Measurements from ENCODE around the gene GALNT18.

GALNT18 gene

GRCh38 chr11:11381471-11382105 lies 240.2 kb downstream of the GALNT18 start:
- no peak overlapping the region for H3K27ac ChIP-seq (ENCODE audit: low read depth, low read length)
- TF ChIP-seq EZH2phosphoT487 (conservative IDR thresholded peaks at IDR 0.05; ENCODE audit: low read length), result no peak
- TF ChIP-seq, protein P1, sequence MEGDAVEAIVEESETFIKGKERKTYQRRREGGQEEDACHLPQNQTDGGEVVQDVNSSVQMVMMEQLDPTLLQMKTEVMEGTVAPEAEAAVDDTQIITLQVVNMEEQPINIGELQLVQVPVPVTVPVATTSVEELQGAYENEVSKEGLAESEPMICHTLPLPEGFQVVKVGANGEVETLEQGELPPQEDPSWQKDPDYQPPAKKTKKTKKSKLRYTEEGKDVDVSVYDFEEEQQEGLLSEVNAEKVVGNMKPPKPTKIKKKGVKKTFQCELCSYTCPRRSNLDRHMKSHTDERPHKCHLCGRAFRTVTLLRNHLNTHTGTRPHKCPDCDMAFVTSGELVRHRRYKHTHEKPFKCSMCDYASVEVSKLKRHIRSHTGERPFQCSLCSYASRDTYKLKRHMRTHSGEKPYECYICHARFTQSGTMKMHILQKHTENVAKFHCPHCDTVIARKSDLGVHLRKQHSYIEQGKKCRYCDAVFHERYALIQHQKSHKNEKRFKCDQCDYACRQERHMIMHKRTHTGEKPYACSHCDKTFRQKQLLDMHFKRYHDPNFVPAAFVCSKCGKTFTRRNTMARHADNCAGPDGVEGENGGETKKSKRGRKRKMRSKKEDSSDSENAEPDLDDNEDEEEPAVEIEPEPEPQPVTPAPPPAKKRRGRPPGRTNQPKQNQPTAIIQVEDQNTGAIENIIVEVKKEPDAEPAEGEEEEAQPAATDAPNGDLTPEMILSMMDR (IDR thresholded peaks at IDR 0.05; ENCODE audit: insufficient read depth, low read length, poor library complexity, severe bottlenecking), result no peak
- H3K4me2 ChIP-seq (ENCODE audit: low read depth, low read length, poor library complexity, severe bottlenecking), result no peak overlapping the region

DNA sequence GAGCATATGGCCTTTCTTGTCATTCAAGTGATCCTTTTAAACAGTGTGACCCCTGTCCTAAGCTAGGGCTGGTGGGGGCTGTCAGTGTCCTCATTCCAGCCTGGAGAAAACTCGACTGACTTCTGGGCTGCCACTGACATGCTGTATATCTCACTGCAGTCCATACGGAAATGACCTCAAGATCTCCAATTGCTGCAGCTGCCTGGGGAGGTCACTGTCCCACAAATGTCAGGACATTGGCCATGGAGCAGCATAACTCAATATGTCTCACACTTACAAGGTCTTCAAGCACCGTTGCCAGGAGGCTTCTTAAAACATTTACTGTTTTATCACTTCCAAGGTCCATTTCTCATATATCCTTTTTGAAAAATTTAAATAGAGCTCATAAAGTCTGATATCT lies 240.9 kb downstream of the GALNT18 start:
- TF ChIP-seq EZH2phosphoT487 (conservative IDR thresholded peaks at IDR 0.05; ENCODE audit: low read length), result no peak
- TF ChIP-seq, protein P1 (IDR thresholded peaks at IDR 0.05; ENCODE audit: insufficient read depth, low read length, poor library complexity, severe bottlenecking), result no peak
- H3K9ac ChIP-seq (ENCODE audit: low read length), result no peak overlapping the region

More at GRCh38 chr11:11381471-11382105, 240.2 kb downstream of the GALNT18 start:
- no peak overlapping the region for H3K4me3 ChIP-seq (ENCODE audit: insufficient read depth, low read length, poor library complexity, severe bottlenecking)
- no peaks in the 10 kb centered on the region for H4K20me1 ChIP-seq (ENCODE audit: low read depth, low read length)
- no peaks in the 10 kb centered on the region for H3F3A ChIP-seq (ENCODE audit: insufficient read depth)
- no peaks in the 10 kb centered on the region for H3K27me3 ChIP-seq (ENCODE audit: low read length)
- no peak overlapping the region for H2AFZ ChIP-seq (ENCODE audit: low read depth, low read length, severe bottlenecking)
- H3K9ac ChIP-seq (ENCODE audit: low read length), result no peak overlapping the region
- no peaks in the 10 kb centered on the region for H3K9me3 ChIP-seq (ENCODE audit: insufficient read depth, low read length)
- H3K9me2 ChIP-seq (replicated peaks; ENCODE audit: insufficient read depth, low read length), result no peaks in the 10 kb centered on the region
- H3K79me2 ChIP-seq (ENCODE audit: insufficient read depth, low read length), result no peaks in the 10 kb centered on the region
- H3K36me3 ChIP-seq (ENCODE audit: low read length), result no peaks in the 10 kb centered on the region

DNA sequence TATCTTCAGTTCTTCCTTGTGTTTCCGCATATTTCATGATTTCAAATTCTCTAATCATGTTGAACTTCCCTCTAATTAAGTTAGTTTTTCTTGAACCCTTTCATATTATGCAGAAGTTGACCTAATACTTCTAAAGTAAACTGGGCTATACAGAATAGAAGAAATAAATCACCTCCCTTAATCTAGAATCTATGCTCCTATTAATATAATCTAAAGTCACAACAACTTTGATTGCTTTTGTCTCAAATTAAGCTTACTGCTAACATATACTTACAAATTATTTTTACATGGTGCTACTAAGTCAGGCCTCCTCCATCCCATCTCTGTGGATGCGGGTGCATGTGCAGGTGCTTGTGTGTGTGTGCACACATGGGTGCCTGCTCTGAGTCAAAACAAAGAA lies 241.5 kb downstream of the GALNT18 start:
- Histone ChIP-seq H3K9me2 (replicated peaks; ENCODE audit: insufficient read depth, low read length) (no peaks in the 10 kb centered on the region), H3K4me2 (ENCODE audit: low read depth, low read length, poor library complexity, severe bottlenecking) (no peak overlapping the region), H3K36me3 (ENCODE audit: low read length) (no peaks in the 10 kb centered on the region), H3K79me2 (ENCODE audit: insufficient read depth, low read length) (no peaks in the 10 kb centered on the region), H4K20me1 (ENCODE audit: low read depth, low read length) (no peaks in the 10 kb centered on the region), H3K9ac (ENCODE audit: low read length) (no peak overlapping the region), H2AFZ (ENCODE audit: low read depth, low read length, severe bottlenecking) (no peak overlapping the region), H3K27me3 (ENCODE audit: low read length) (no peaks in the 10 kb centered on the region), H3K27ac (ENCODE audit: low read depth, low read length) (no peak overlapping the region), H3F3A (ENCODE audit: insufficient read depth) (no peaks in the 10 kb centered on the region), H3K4me3 (ENCODE audit: insufficient read depth, low read length, poor library complexity, severe bottlenecking) (no peak overlapping the region), H3K9me3 (ENCODE audit: insufficient read depth, low read length) (no peaks in the 10 kb centered on the region)
- TF ChIP-seq, protein P1 (IDR thresholded peaks at IDR 0.05; ENCODE audit: insufficient read depth, low read length, poor library complexity, severe bottlenecking), result no peak
- TF ChIP-seq EZH2phosphoT487 (conservative IDR thresholded peaks at IDR 0.05; ENCODE audit: low read length), result no peak

More for the DNA sequence above, 240.9 kb downstream of the GALNT18 start:
- Histone ChIP-seq H3K36me3 (ENCODE audit: low read length) (no peaks in the 10 kb centered on the region), H3K9me3 (ENCODE audit: insufficient read depth, low read length) (no peaks in the 10 kb centered on the region), H4K20me1 (ENCODE audit: low read depth, low read length) (no peaks in the 10 kb centered on the region), H2AFZ (ENCODE audit: low read depth, low read length, severe bottlenecking) (no peak overlapping the region), H3K27me3 (ENCODE audit: low read length) (no peaks in the 10 kb centered on the region), H3K27ac (ENCODE audit: low read depth, low read length) (no peak overlapping the region), H3K79me2 (ENCODE audit: insufficient read depth, low read length) (no peaks in the 10 kb centered on the region), H3K9me2 (replicated peaks; ENCODE audit: insufficient read depth, low read length) (no peaks in the 10 kb centered on the region), H3K4me3 (ENCODE audit: insufficient read depth, low read length, poor library complexity, severe bottlenecking) (no peak overlapping the region), H3K4me2 (ENCODE audit: low read depth, low read length, poor library complexity, severe bottlenecking) (no peak overlapping the region), H3F3A (ENCODE audit: insufficient read depth) (no peaks in the 10 kb centered on the region)

Measured in SU-DHL-6 (cell line).